GM21367 (cell line): ENCODE measurements around the gene BRD9.

ENCODE experiments used
- ATAC-seq: cut with Tn5 transposase; IDR thresholded peaks from one replicate; pipeline ENCODE4 v1.9.1; 2021; ENCODE audit not compliant: unreplicated experiment

Gene BRD9

DNA sequence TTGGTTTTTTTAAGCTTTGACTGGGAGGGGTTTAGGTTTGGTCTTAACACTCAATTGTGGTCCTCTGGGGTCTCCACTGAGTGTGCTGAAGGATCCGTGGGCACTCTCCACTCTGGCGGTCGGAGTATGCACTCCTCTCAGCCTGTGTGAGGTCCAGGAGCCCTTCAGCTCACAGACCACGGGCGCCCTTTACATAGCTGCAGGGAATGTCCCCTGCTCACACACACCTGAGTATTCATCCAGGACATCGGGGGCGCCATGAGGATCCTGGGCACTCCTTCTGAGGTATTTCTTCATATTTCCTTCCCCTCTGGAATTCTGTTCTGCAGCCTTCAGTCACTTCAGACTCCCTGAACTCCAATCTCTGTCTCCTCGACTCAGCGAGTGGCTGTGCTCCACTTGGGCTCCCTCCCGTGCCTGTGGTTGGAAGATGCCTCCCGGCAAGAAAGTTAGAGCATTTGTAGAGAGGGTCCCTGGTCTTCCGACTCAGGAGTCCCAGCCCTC lies 12.6 kb upstream of the BRD9 start:
- ATAC-seq = no peak

- no peak for ATAC-seq
Observed at GRCh38 chr5:903756-904096, 11.1 kb upstream of the BRD9 start.

GRCh38 chr5:902129-902916 lies 9.7 kb upstream of the BRD9 start:
- no peak for ATAC-seq

GRCh38 chr5:900781-901180 lies 8.2 kb upstream of the BRD9 start:
- ATAC-seq = no peak

- ATAC-seq = no peak
Observed at GRCh38 chr5:893711-894110, 1.1 kb upstream of the BRD9 start.

GRCh38 chr5:893137-893506 lies 521 bp upstream of the BRD9 start:
- ATAC-seq = no peak

DNA sequence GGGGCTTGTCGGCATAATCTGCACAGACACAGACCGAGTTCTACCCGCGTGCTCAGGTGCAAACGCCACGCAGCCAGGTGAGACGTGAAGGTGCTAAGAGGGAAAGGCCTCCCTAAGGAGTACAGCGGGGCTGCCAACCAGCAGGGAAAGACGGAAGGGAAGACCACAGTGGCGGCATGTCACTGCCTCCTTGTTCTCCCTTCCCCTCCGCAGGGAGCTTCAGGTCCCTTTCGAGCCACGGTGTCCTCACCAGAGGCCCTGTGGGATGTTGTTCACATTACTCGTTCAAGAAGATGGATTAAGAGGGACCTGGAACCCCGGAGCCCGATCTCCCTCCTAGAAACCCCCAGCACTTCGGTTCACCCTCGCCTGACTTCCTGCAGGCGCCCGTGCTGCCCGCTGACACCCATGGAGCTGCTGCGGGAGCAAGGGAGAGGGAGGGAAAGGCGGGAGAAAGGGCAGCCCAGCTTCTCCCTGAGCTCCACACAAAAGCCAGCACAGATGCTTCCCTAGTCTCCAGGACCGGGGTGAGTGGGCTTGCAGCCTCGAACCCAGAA lies 686 bp downstream of the BRD9 start:
- ATAC-seq = no peak

DNA sequence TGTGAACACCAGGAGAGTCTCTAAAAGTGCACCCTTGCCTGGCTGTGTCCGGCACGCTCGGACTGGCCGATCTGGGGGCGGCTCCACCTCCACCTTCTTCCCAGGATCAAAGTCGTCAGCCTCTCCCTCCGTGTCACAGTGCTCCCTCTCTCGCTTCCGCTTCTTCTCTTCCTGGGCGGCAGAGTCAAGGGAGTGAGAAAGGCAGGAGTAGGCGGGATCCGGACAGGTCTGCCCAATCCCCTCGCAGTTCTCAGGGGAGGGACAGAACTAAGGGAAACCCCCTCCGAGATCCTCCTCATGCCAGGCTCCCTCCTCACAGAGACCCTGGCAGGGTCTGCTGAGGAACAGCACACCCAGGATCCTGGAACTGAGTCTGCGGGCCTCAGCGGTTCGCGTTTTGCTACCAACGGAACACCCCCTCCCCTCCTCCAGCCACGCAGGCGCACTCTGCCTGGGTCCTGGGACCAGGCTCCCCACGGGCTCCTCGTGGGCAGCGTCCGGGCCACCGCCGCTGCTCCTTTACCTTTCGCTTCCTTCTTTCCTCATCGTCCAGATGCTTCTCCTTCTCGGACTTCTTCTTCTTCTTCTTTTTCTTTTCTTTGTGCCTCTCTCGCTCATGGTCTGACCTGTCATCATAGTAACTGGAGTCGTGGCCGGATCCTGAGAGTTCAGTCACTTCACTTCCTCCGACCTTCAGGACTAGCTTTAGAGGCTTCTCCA lies 1.3 kb downstream of the BRD9 start:
- ATAC-seq = no peak

- ATAC-seq = no peak
Observed at GRCh38 chr5:889075-889710, 3.4 kb downstream of the BRD9 start.

DNA sequence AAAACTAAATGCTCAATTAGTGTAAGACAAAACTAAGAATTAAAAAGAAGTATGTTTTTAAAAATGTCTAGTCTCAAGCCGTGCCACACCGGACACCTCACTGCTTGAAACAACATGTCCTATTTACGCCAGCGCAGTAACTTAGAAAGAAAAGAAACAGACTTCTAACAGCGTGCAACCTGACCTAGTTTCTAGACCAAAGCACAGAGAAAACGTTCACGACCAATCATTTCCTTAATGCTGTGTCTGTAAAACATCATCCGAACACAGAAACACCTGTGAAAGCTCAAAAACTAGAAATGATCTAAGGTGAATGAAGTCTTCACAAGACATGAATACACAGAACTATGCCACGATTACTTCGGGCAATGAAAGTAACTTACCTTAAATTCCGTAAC lies 4.0 kb downstream of the BRD9 start:
- no peak for ATAC-seq

GRCh38 chr5:887947-888637 lies 4.5 kb downstream of the BRD9 start:
- no peak for ATAC-seq

DNA sequence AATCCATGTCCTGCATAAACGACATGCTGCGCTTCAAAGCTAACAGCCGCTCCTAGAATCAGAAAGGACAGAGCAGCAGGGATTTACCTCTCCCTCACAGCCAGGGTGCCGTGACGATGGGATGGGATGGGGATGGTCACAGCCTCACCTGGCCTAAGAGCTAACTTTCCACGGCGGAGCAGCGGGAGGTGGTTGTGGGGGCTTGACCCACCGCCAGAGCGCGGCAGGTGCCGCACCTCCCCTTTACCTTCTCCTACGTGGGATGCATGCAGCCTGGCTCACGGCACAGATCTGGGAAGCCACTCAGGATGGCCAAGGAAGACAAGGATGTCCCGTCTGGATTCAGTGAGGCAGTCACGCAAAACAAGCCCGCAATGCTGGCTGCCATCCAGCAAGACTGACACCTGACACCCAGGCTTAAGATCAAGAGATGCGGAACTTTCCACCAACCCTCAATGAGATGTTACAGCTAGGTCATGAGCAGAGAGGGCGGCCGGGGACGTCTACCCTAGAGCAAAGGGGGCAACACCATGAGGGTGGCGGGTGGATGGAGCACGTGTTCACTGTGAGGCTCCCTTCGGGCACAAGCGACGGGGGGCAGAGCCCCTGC lies 5.8 kb downstream of the BRD9 start:
- ATAC-seq = no peak

GRCh38 chr5:886036-886435 lies 6.6 kb downstream of the BRD9 start:
- no peak for ATAC-seq

GRCh38 chr5:885529-885928 lies 7.1 kb downstream of the BRD9 start:
- ATAC-seq = no peak

- no peak for ATAC-seq
Observed at GRCh38 chr5:885127-885442, 7.5 kb downstream of the BRD9 start.

- no peak for ATAC-seq
Observed at GRCh38 chr5:884345-885126, 8.1 kb downstream of the BRD9 start.

- ATAC-seq = no peak
Observed at GRCh38 chr5:883475-884181, 9.0 kb downstream of the BRD9 start.

DNA sequence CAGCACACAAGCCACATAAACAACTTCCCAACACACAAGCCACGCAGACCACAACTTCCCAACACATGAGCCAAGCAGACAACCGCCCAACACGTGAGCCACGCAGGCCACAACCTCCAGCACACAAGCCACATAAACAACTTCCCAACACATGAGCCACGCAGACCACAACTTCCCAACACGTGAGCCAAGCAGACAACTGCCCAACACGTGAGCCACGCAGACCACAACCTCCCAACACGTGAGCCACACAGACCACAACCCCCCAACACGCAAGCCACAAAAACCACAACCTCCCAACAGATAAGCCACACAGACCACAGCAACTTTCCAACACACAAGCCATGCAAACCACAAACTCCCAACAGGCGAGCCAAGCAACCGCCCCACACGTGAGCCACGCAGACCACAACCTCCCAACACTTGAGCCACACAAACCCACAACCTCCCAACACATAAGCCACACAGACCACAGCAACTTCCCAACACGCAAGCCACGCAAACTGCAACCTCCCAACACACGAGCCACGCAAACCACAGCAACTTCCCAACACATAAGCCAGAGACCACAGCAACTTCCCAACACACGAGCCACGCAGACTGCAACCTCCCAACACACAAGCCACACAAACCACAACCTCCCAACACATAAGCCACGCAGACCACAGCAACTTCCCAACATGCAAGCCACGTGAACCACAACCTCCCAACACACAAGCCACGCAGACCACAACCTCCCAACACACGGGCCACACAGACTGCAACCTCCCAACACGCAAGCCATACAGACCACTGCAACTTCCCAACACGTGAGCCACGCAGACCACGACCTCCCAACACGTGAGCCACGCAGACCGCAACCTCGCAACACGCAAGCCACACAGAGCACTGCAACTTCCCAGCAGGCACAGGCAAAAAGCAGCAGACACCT lies 10.1 kb downstream of the BRD9 start:
- ATAC-seq = no peak

DNA sequence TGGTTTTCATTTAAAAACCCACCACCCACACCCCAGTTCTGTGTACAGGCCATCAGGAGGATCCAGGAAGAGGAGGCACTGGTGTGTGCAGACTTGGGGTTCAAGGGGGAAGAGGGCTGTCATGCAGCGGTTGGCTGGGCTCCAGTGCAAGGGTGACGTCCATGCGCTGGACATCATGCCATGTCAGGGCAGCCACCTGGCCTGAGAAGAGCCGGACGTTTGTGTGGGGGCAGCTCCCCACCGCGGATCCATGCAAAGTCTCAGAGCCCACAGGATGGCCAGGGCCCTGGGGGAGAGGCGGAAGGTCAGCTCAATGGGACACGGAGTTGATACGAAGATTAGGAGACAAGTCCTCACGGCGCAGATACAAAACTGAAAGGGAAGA lies 11.1 kb downstream of the BRD9 start:
- ATAC-seq = no peak
